HG02943 (cell line): ENCODE measurements around the gene ACSS1.

Experiments
- ATAC-seq: cut with Tn5 transposase; IDR thresholded peaks from one replicate; pipeline ENCODE4 v1.9.1; 2021; ENCODE audit warnings: mild to moderate bottlenecking, low read depth, moderate library complexity; ENCODE audit not compliant: unreplicated experiment

ACSS1 gene

GRCh38 chr20:24996449-24997377, 61.2 kb downstream of the ACSS1 start:
- no peak for ATAC-seq

DNA sequence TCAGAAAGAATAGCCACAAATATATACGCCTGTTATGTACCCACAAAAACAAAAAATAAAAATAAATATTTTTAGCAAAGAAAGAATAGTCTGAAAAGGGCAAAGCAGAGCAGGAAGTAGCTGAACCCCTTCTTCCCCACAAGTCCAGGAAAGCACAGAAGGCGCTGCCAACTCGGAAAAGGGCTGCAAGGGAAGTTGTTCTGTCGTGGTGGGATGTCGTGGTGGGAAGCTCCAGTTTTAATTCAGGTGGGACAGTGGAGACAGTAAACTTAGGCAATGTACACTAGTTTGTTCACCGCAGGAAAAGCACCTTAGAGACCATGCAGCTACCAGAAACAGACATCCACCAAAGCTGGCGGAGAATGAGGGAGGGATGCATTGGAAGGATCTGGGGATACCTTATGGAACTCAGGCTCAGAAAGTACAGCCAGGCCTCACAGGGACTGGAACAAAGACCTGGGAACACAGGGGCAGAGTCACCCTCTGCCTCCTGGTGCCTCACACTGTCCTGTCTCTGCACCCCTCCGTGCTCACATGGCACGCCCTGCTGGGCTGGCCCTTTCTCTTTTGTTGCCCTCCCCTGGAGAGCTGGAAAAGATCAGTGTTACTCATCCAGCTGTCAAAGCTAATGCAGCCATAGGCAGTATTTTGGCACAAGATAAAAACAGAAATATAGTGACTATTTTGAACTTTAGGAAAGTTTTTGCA, 62.0 kb downstream of the ACSS1 start:
- ATAC-seq = no peak

DNA sequence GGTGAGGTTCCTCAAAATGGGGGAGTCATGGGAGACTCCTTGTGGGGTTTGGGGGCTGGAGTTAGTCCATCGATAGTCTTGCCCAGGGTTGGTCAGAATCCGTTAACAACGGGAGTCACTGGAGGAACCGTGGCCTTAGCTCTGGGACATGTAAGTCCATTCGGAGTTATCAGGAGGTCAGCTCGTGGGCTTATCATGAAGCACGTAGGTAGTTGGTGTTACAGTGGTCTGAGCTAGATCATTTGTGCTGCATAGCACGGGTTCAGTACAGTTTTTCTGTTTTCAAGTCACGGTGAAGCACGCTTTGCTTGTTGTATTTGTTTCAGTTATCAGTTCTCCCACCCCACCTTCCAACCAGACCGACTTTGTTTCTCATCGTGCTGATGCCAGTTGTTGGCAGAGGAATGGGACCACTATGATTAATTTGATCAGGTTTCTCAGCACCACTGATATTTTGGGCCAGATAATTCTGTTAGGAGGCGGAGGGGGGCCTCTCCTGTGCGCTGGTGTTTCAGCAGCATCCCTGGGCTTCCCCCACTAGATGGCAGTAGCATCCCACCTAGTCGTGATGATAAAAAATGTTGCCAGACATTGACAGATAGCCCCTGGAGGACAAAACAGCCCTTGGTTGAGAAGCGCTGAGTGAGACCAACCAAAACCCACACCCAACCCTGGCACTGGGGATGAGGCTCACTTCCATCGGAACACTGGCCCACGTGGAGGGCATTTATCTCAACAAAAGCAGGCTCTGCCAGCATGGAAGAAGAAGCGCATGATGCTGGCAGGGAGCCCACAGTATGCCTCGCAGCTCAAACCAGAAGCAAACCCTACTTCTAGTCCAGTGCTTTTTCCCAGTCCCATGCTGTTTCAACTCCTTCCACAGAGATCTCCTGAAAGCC, 63.2 kb downstream of the ACSS1 start:
- no peak for ATAC-seq

GRCh38 chr20:24994186-24994465, 63.8 kb downstream of the ACSS1 start:
- no peak for ATAC-seq

- no peak for ATAC-seq
Observed at GRCh38 chr20:24993337-24994185, 64.4 kb downstream of the ACSS1 start.

GRCh38 chr20:24992487-24993205, 65.3 kb downstream of the ACSS1 start, which contains the start of gene APMAP:
TSS of gene APMAP (minus strand) at chr20:24992751. CDS start at chr20:24992688, 63 bp downstream.
- peak; percentile 94 for ATAC-seq

DNA sequence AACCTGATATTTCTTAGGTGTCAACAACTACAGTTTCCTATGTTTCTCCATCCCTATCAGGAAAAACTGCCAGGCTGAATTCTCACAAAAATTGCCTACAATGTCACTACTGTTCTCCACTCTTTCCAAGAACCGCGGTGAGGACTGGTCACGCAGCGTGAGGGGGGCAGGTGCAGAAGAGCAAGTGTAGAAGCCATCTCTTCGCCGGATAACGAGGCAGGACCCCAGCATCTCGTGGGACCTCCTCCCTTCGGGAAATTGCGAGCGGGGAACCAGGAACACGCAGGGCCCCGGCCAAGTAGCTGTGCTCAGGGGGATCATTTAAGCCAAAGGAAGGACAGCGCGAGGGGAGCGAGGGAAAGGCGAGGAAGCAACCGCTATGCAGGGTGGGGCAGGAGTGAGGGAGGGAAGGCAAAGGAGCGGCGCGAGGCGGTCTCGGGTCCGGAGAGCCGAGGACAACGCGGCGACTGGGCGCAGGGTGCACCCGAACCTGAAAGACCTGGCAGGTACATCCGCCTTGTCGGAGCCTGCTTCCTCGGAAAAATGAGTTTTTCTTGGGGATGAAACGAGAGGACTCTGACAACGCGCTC, 65.9 kb downstream of the ACSS1 start:
- ATAC-seq = peak; percentile 24

DNA sequence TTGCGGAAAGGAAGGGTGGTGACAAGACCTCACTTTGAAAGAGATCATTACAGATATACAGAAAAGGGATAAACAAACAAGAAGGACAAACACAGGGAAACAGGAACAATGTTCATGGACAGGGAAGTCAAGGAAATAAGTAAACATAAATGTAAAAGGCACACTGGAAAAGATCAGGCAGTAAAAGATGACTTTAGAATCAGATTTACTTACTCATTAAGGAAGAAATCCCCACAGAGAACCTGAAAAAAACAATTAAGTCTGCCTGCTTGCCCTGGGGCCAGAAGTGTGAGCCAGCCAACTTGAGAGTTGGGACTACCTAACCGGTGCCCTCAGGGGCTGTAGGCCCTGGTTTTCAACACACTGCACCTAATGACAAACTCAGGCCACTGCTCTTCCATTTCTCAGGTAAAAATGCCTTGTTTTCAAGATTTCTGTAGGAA, 67.1 kb downstream of the ACSS1 start:
- no peak for ATAC-seq

- no peak for ATAC-seq
Observed at GRCh38 chr20:24989162-24989561, 68.8 kb downstream of the ACSS1 start.

- no peak for ATAC-seq
Observed at GRCh38 chr20:24987873-24988835, 69.8 kb downstream of the ACSS1 start.

- no peak for ATAC-seq
Observed at GRCh38 chr20:24987244-24987643, 70.7 kb downstream of the ACSS1 start.

DNA sequence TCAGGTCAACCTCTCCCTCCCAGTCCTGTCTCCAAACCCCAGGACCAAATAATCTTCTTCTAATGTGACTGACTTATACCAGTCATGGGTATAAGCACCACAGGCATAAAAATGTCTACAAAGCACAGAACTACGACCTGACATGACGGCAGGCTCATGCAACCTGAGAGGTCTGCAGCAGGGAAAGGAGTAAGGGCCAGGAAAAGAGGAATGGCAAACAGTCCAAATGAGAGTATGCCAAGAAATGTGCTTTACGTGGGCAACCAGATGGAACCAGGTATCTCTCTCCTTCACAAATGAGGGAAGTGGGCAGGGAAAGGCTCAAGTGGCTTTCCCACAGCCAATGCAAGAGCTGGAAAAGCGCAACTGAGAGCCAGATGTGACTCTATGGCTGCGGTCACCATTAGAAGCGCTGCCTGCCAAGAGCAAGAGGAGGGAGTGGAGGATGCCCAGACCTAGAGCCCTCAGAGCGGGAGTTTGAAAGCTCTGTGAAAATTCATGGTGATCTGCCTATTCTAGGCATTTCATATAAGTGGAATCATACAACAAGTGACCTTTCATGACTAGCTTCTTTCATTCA, 71.4 kb downstream of the ACSS1 start:
- no peak for ATAC-seq

GRCh38 chr20:24985802-24986201, 72.1 kb downstream of the ACSS1 start:
- ATAC-seq = no peak

GRCh38 chr20:24984961-24985640, 72.8 kb downstream of the ACSS1 start:
- no peak for ATAC-seq

- ATAC-seq = no peak
Observed at GRCh38 chr20:24983896-24984295, 74.0 kb downstream of the ACSS1 start.

DNA sequence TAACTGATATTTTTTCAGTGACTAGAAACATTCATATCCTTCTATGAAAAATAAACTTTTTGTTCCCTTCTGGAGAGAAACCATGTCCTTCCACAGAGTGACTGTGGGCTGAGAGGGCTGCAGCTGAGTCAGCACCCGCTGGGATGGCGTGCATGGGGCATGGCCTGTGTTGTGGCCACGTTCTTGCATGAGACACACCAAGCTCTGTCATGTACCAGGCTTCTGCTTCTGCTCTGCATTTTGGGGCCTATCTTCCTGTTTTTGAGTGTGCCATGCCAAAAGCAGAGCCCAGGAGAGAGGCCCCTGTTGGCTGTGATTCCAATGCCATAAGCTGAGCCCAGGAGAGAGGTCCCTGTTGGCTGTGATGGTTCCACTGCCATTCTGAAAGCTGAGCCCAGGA, 76.1 kb downstream of the ACSS1 start:
- no peak for ATAC-seq

DNA sequence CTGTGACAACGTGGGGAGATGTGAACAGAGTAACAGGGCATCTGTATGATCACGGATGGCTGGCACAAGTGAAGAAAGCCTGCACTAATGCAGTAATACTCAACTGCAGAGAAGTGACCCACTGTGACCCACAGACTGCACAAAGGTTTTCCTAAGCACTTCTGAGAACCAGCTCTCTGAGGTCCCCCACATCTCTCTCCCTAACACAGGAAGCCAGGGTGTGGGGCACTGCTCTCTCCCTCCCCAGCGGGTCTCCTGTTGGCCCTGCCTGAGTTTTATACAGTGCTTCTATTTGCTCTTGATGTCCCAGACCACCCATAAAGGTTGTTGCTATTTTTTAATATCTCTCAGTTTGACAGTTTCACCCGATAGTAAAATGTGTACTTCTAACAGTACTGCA, 76.7 kb downstream of the ACSS1 start:
- ATAC-seq = no peak
